ENCODE data around the gene PLD5. TPM values are rescaled to one million over a fixed set of nuclear protein-coding genes. Genes with fewer than 3 reads are reported as not detected.

Gene PLD5
- total and polyA plus RNA-seq, 4 donors, result under 0.01 to 0.17 (median 0.05) TPM; not detected in 1

GRCh38 chr1:242056988-242057744 is 467.3 kb downstream of the PLD5 start (continued):
- TF ChIP-seq FOXA2 (IDR thresholded peaks at IDR 0.05) (no peak), REST (IDR thresholded peaks at IDR 0.05) (no peak)

- Histone ChIP-seq H3K9me3 (ENCODE audit: control insufficient read depth in 4 of 4, low read length in 3 of 4) (no peaks in the 10 kb centered on the region), H3K27ac (ENCODE audit: low read depth in 1 of 2, low read length in 2 of 2) (no peak overlapping the region), H3K4me1 (ENCODE audit: control insufficient read depth in 4 of 4, insufficient read depth in 4 of 4, low read length in 3 of 4) (no peaks in the 10 kb centered on the region), H3K9ac (ENCODE audit: low read depth in 1 of 2, low read length in 2 of 2) (no peak overlapping the region), H3K36me3 (ENCODE audit: control insufficient read depth in 4 of 4, insufficient read depth in 3 of 4, low read depth in 1 of 4, low read length in 3 of 4) (no peaks in the 10 kb centered on the region), H3K27me3 (ENCODE audit: control insufficient read depth in 4 of 4, insufficient read depth in 4 of 4, low read length in 3 of 4) (no peaks in the 10 kb centered on the region), H3K4me3 (ENCODE audit: low read depth in 1 of 3, low read length in 3 of 3) (no peak overlapping the region)
- TF ChIP-seq FOXA2 (IDR thresholded peaks at IDR 0.05) (no peak), RXRA (IDR thresholded peaks at IDR 0.05) (no peak), ATF3 (IDR thresholded peaks at IDR 0.05) (no peak), HNF4A (conservative IDR thresholded peaks at IDR 0.05) (no peak), EGR1 (IDR thresholded peaks at IDR 0.05; ENCODE audit: low read depth in 2 of 2) (no peak), RAD21 (IDR thresholded peaks at IDR 0.05) (no peak), ZBTB33 (IDR thresholded peaks at IDR 0.05) (no peak), SP1 (IDR thresholded peaks at IDR 0.05) (no peak), YY1 (IDR thresholded peaks at IDR 0.05) (no peak), GABPA (IDR thresholded peaks at IDR 0.05 in 1 of 2, conservative IDR thresholded peaks at IDR 0.05 in 1 of 2) (no peak), TAF1 (conservative IDR thresholded peaks at IDR 0.05) (no peak), JUND (IDR thresholded peaks at IDR 0.05) (no peak), CTCF (IDR thresholded peaks at IDR 0.05; ENCODE audit: low read depth, low read length, missing input control) (no peak), FOXA1 (IDR thresholded peaks at IDR 0.05) (no peak), MAX (IDR thresholded peaks at IDR 0.05) (no peak), NR2F2 (IDR thresholded peaks at IDR 0.05) (no peak), HNF4G (IDR thresholded peaks at IDR 0.05) (no peak)
- 59% methylated on average over 7 of the region's 7 CpGs for WGBS
- DNase-seq (ENCODE audit: low spot score), result no peak
These were observed 468.7 kb downstream of the PLD5 start for GRCh38 chr1:242055749-242056320.

Data from liver (tissue), 9 donors.